ENCODE measurements around the gene BTG2.

BTG2 gene

DNA sequence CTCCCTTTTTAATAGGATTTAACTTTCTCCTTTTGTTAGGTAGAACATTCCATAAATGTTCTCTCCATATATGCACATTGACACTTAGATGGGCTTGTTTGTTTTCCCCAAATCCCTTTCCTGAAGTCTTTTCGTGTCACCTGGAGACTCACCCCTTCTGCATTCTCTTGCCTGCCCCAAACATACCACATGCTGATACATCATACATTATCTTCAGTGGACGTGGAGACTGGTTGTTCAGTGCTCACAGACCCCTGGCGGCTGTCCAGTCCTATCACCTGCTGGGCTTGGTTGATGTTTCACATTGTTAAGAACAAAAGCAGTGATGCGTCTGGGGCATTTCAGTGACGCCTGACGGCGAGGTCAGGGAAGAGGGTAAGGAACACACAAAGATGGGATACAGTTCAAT lies 23.4 kb downstream of the BTG2 start:
- H3K9me3 ChIP-seq (ENCODE audit: insufficient read depth, low read depth, low read length) = no peaks in the 10 kb centered on the region
- H3K4me2 ChIP-seq (ENCODE audit: low read depth, low read length, poor library complexity, severe bottlenecking) = peak overlapping the region; percentile 93
- H3K4me3 ChIP-seq (ENCODE audit: low read length, poor library complexity, severe bottlenecking) = peak overlapping the region; percentile 66
- H3K4me1 ChIP-seq (ENCODE audit: insufficient read depth, low read length, poor library complexity, severe bottlenecking) = peaks cover 63% of the 10 kb centered on the region
- H3K27me3 ChIP-seq (ENCODE audit: insufficient read depth, low read length, poor library complexity, severe bottlenecking) = no peaks in the 10 kb centered on the region
- H3K9ac ChIP-seq (ENCODE audit: low read depth, low read length, poor library complexity, severe bottlenecking) = peak overlapping the region; percentile 93
- H3F3A ChIP-seq (ENCODE audit: low read depth) = no peaks in the 10 kb centered on the region
- H3K36me3 ChIP-seq (ENCODE audit: insufficient read depth, low read length) = no peaks in the 10 kb centered on the region
- peaks cover 14% of the 10 kb centered on the region; the same call in 1 of the 2 replicates for H3K79me2 ChIP-seq (ENCODE audit: insufficient read depth, low read length)
- H4K20me1 ChIP-seq (ENCODE audit: insufficient read depth, low read length, poor library complexity, severe bottlenecking) = no peaks in the 10 kb centered on the region
- H3K9me2 ChIP-seq (replicated peaks; ENCODE audit: low read depth, low read length) = no peaks in the 10 kb centered on the region
- no peak overlapping the region for H2AFZ ChIP-seq (ENCODE audit: low read length)
- TF ChIP-seq CTCF (conservative IDR thresholded peaks at IDR 0.05; ENCODE audit: low read length) (no peak), EZH2phosphoT487 (IDR thresholded peaks at IDR 0.05; ENCODE audit: borderline replicate concordance) (no peak)

GRCh38 chr1:203331224-203331623 lies 25.9 kb downstream of the BTG2 start:
- Histone ChIP-seq H3K4me2 (ENCODE audit: low read depth, low read length, poor library complexity, severe bottlenecking) (peak overlapping the region; percentile 27), H3K36me3 (ENCODE audit: insufficient read depth, low read length) (no peaks in the 10 kb centered on the region), H3K9me2 (replicated peaks; ENCODE audit: low read depth, low read length) (no peaks in the 10 kb centered on the region), H3K4me1 (ENCODE audit: insufficient read depth, low read length, poor library complexity, severe bottlenecking) (peaks cover 49% of the 10 kb centered on the region), H3F3A (ENCODE audit: low read depth) (no peaks in the 10 kb centered on the region), H3K4me3 (ENCODE audit: low read length, poor library complexity, severe bottlenecking) (no peak overlapping the region), H2AFZ (ENCODE audit: low read length) (no peak overlapping the region), H3K79me2 (ENCODE audit: insufficient read depth, low read length) (no peaks in the 10 kb centered on the region), H3K9me3 (ENCODE audit: insufficient read depth, low read depth, low read length) (no peaks in the 10 kb centered on the region), H3K9ac (ENCODE audit: low read depth, low read length, poor library complexity, severe bottlenecking) (no peak overlapping the region), H3K27me3 (ENCODE audit: insufficient read depth, low read length, poor library complexity, severe bottlenecking) (no peaks in the 10 kb centered on the region), H4K20me1 (ENCODE audit: insufficient read depth, low read length, poor library complexity, severe bottlenecking) (no peaks in the 10 kb centered on the region)
- TF ChIP-seq EZH2phosphoT487 (IDR thresholded peaks at IDR 0.05; ENCODE audit: borderline replicate concordance) = no peak
- no peak for TF ChIP-seq CTCF (conservative IDR thresholded peaks at IDR 0.05; ENCODE audit: low read length)

DNA sequence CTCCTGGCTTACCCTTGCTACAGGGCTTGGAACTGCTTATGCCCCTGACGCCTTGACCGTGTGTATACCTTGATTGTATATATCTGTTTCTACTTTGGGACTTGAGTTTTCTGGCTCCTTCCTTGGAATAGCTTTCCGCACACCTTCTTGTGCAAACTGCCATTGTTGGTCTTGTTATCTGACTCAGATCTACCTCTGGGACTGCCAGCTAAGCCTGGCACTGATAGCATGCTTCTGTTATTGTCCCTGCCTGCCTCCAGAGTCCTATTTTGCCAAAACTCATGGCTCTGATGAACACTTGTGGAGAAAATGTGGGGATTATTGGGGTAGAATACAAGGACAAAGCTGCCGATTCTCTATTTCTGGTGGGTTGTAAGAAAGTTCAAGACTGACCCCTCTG lies 30.2 kb downstream of the BTG2 start:
- Histone ChIP-seq H3K4me3 (ENCODE audit: low read length, poor library complexity, severe bottlenecking) (no peak overlapping the region), H3K36me3 (ENCODE audit: insufficient read depth, low read length) (no peaks in the 10 kb centered on the region), H3K27me3 (ENCODE audit: insufficient read depth, low read length, poor library complexity, severe bottlenecking) (no peaks in the 10 kb centered on the region), H2AFZ (ENCODE audit: low read length) (no peak overlapping the region; the same call in 1 of the 2 replicates), H4K20me1 (ENCODE audit: insufficient read depth, low read length, poor library complexity, severe bottlenecking) (no peaks in the 10 kb centered on the region), H3K9ac (ENCODE audit: low read depth, low read length, poor library complexity, severe bottlenecking) (peak overlapping the region; percentile 35), H3F3A (ENCODE audit: low read depth) (no peaks in the 10 kb centered on the region), H3K79me2 (ENCODE audit: insufficient read depth, low read length) (no peaks in the 10 kb centered on the region), H3K9me2 (replicated peaks; ENCODE audit: low read depth, low read length) (no peaks in the 10 kb centered on the region), H3K4me1 (ENCODE audit: insufficient read depth, low read length, poor library complexity, severe bottlenecking) (peaks cover 27% of the 10 kb centered on the region), H3K4me2 (ENCODE audit: low read depth, low read length, poor library complexity, severe bottlenecking) (no peak overlapping the region), H3K9me3 (ENCODE audit: insufficient read depth, low read depth, low read length) (no peaks in the 10 kb centered on the region)
- TF ChIP-seq CTCF (conservative IDR thresholded peaks at IDR 0.05; ENCODE audit: low read length) (no peak), EZH2phosphoT487 (IDR thresholded peaks at IDR 0.05; ENCODE audit: borderline replicate concordance) (no peak)

Measured in Loucy (cell line).